GM10266 (cell line): ENCODE measurements around the gene NSUN7.

Experiments
- DNase-seq: peaks from one replicate; pipeline ENCODE4 v3.0.0; 2012; ENCODE audit errors: extremely low spot score
- CTCF ChIP-seq: IDR thresholded peaks from 2 replicates; pipeline ENCODE4 v1.5.1; 2012; ENCODE audit warnings: mild to moderate bottlenecking, low read depth; ENCODE audit not compliant: control insufficient read depth, insufficient read depth; ENCODE audit errors: missing control alignments

The NSUN7 gene

GRCh38 chr4:40734497-40734896 is 15.3 kb upstream of the NSUN7 start:
- TF ChIP-seq CTCF = no peak
- no peak for DNase-seq

GRCh38 chr4:40736910-40737309 is 12.8 kb upstream of the NSUN7 start:
- peak; percentile 48 for TF ChIP-seq CTCF
- peak; percentile 57 for DNase-seq

- no peak for TF ChIP-seq CTCF
- no peak for DNase-seq
Observed at GRCh38 chr4:40737879-40738278, 11.9 kb upstream of the NSUN7 start.

- no peak for DNase-seq
- no peak for TF ChIP-seq CTCF
Observed at GRCh38 chr4:40739347-40739746, 10.4 kb upstream of the NSUN7 start.

- no peak for DNase-seq
- TF ChIP-seq CTCF = no peak
Observed at GRCh38 chr4:40744218-40744617, 5.5 kb upstream of the NSUN7 start.

- no peak for TF ChIP-seq CTCF
- no peak for DNase-seq
Observed at GRCh38 chr4:40745285-40745984, 4.3 kb upstream of the NSUN7 start.

GRCh38 chr4:40747207-40747835 is 2.4 kb upstream of the NSUN7 start:
- no peak for TF ChIP-seq CTCF
- no peak for DNase-seq
